Pancreas (tissue), 10 donors: ENCODE data around the gene NRAS. TPM values are rescaled to one million over a fixed set of nuclear protein-coding genes. Genes with fewer than 3 reads are reported as not detected.
A peak's percentile ranks its signal among the peaks of the same experiment; 100 is the strongest.

Experiments
- ATAC-seq, 4 donors: fragments of 200-7000 bp; cut with Tn5 transposase; one replicate each; pipeline versions ENCODE4 v1.8.0 to v1.9.1; 2020; ENCODE audit warnings: mild to moderate bottlenecking in 4 of 4, moderate library complexity in 4 of 4
- DNase-seq, 6 donors: peaks; one replicate each; pipeline ENCODE4 v3.0.0-alpha.2; 2020
- FAIRE-seq: peaks from 2 replicates; lab custom pipeline; 2012; peaks lifted over from hg19 to GRCh38; lab: Jason Lieb, UNC
- H3K27ac ChIP-seq, 4 donors: fragments of 200-600 bp; sonication (generic); 1 replicate in 3 of 4; 2 replicates in 1 of 4; pipeline versions ENCODE4 v1.5.0 to v1.8.0; 2020
- H3K27me3 ChIP-seq, 4 donors: fragments of 200-600 bp; one replicate each; pipeline ENCODE4 v1.8.0; 2021
- H3K36me3 ChIP-seq, 3 donors: fragments of 200-600 bp; sonication (generic) in 1 of 3; one replicate each; pipeline versions ENCODE4 v1.5.0 to v1.8.0; 2020 to 2021
- H3K4me1 ChIP-seq, 3 donors: fragments of 200-600 bp; one replicate each; pipeline ENCODE4 v1.8.0; 2021
- H3K4me3 ChIP-seq, 4 donors: fragments of 200-600 bp; sonication (generic) in 2 of 4; one replicate each; pipeline versions ENCODE4 v1.5.0 to v1.8.0; 2020 to 2021
- H3K9me3 ChIP-seq, 4 donors: fragments of 200-600 bp; one replicate each; pipeline ENCODE4 v1.8.0; 2021
- WGBS, 2 donors: extraction: QIAGEN DNeasy Blood & Tissue Kit; methylation state at CpG; one replicate each; pipeline ENCODE4 v1.1.7; 2013; 5-methylcytosine and 5-hydroxymethylcytosine counted together
- intact Hi-C, 3 donors: fragments of 100-400 bp; cut with DNase I; formaldehyde crosslinking; loops; one replicate each; pipeline versions ENCODE4 v1.11.1 to v1.14.2; 2022
- polyA plus RNA-seq, 2 donors: library from polyadenylated mRNA; stranded (reverse); fragments of 200-250 nt; gene quantifications; one replicate each; pipeline ENCODE4 v1.2.3, GENCODE V29; 2013
- total RNA-seq, 6 donors: library from RNA; stranded (reverse); fragmentation: NEBNext Ultra II Directional in 4 of 6; extraction: Animal tissue kit (Norgen Biotek cat#: 25700) in 4 of 6; gene quantifications; one replicate each; pipeline versions ENCODE4 v1.2.1 to v1.2.4, GENCODE V29; 2021 to 2023
- TF ChIP-seq, protein P1 (sequence below), 4 donors: fragments of 200-600 bp; sonication (generic) in 3 of 4; IDR thresholded peaks; one replicate each; pipeline versions ENCODE4 v1.5.0 to v1.8.0; 2021; ENCODE audit warnings: antibody characterized with exemption in 4 of 4
- donor health status: healthy with polysubstance abuse.
- donor health status: DM: no; HTN: no; CAD: no; lungs with moderate emphysema.
- donor health status: DM: no; HTN: no; CAD: no.
- donor health status: control.
- donor health status: control.
- donor health status: Bipolar disorder and iron deficiency.
- donor health status: DM: yes; HTN: yes; CAD: no.
- donor health status: DM: no; HTN: no; CAD: no.
- donor health status: DM: no; HTN: no; CAD: no.
- donor health status: DM: yes; HTN: yes; CAD: no.

NRAS gene
- total and polyA plus RNA-seq, 8 donors, result 5.4 to 18.4 (median 9.5) TPM

DNA sequence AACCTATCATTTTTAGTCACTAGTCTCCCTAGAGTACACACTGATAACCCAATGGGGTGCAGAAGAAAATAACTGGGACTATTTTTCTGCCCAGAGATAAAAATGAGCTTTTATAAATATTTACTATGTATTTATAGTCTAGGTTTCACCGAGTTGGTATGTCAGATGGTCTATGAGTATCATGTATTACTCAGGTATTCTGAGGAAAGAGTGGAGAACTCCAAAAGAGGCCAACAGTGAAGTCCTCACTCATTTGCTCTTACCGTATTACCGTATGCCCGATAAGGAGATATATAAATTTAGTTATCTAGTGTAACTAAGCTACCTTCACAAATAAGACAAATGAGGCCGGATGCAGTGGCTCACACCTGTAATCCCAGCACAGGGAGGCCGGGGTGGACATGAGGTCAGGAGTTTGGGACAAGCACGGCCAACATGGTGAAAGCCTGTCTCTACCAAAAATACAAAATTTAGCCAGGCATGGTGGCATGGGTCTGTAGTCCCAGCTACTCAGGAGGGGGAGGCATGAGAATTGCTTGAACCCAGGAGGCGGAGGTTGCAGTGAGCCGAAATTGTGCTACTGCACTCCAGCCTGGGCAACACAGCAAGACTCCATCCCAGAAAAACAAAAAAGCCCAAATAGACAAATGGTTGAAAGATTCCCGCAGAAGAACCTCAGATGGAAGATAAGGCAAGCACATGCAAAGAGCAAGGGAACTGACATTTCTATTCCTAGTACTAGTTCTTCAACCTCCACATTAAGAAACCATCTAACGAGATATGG, 25.6 kb upstream of the NRAS start:
- TF ChIP-seq, protein P1, sequence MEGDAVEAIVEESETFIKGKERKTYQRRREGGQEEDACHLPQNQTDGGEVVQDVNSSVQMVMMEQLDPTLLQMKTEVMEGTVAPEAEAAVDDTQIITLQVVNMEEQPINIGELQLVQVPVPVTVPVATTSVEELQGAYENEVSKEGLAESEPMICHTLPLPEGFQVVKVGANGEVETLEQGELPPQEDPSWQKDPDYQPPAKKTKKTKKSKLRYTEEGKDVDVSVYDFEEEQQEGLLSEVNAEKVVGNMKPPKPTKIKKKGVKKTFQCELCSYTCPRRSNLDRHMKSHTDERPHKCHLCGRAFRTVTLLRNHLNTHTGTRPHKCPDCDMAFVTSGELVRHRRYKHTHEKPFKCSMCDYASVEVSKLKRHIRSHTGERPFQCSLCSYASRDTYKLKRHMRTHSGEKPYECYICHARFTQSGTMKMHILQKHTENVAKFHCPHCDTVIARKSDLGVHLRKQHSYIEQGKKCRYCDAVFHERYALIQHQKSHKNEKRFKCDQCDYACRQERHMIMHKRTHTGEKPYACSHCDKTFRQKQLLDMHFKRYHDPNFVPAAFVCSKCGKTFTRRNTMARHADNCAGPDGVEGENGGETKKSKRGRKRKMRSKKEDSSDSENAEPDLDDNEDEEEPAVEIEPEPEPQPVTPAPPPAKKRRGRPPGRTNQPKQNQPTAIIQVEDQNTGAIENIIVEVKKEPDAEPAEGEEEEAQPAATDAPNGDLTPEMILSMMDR (IDR thresholded peaks at IDR 0.05), result no peak
- peaks cover 0 to 11% (median 0%) of the 10 kb centered on the region in 3 donors for H3K36me3 ChIP-seq
- WGBS, 2 donors, result 71 to 79% methylated on average over 11 of the region's 11 CpGs
- peaks cover 0 to 5% (median 0%) of the 10 kb centered on the region in 3 donors for H3K4me1 ChIP-seq
- no peaks in the 10 kb centered on the region for H3K27me3 ChIP-seq
- no peak for FAIRE-seq
- intact Hi-C loops, result no loop called here
- H3K4me3 ChIP-seq, result no peak overlapping the region
- no peaks in the 10 kb centered on the region for H3K9me3 ChIP-seq
- no peak overlapping the region for H3K27ac ChIP-seq
- ATAC-seq, result peak in 1 of 4 donors; percentile 24
- no peak for DNase-seq

DNA sequence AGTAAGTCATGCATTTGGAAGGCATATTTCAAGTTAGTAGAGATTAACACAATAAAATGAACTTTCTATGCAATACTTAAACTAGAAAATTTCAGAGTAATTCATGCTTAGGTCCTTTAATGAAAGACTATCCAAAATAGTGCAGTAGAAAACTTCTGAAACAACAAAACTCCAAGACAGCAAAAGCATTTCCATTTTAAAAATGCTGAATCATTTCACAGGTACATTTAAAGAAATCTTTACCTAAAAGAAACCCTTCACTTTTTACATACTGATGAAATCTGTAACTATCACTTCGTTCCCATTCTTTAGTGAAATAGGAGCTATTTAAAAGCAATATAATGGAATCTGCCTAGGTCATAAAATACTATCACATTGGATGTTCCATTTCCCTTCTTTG, 23.8 kb upstream of the NRAS start:
- no peaks in the 10 kb centered on the region for H3K27me3 ChIP-seq
- no peak overlapping the region for H3K4me3 ChIP-seq
- H3K9me3 ChIP-seq, result no peaks in the 10 kb centered on the region
- intact Hi-C loops, result no loop called here
- no peak overlapping the region for H3K27ac ChIP-seq
- no peak for ATAC-seq
- TF ChIP-seq, protein P1 (IDR thresholded peaks at IDR 0.05), result no peak
- H3K36me3 ChIP-seq, result peaks cover 0 to 14% (median 6%) of the 10 kb centered on the region in 3 donors
- FAIRE-seq, result no peak
- DNase-seq, result no peak
- WGBS, 2 donors, result 91 to 96% methylated on average over 1 of the region's 1 CpG
- peaks cover 0 to 3% (median 0%) of the 10 kb centered on the region in 3 donors for H3K4me1 ChIP-seq

DNA sequence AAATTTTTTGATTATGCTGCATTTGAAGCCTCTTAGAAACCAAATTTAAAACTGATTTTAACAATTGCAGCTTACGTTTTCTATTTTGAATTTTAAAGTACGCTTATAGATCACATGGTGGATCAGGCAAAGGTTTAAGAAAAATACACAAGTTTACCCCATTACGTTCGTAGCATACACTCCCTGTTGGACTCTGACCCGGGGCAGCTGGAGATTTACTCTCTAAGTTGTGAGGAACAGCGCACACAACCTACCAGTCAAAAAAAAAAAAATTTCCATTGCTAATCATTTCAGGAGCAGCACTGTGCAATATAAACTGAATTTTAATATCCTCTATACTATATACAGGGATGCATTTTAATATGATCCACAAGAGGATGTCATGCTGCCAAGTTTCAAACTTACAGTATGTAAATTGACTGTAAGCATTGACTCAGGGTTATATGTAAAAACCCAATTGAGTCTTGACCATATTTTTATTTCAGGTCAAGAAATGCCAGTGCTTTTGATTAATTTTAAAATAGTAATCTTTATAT, 20.8 kb upstream of the NRAS start:
- Histone ChIP-seq H3K4me1 (peaks cover 0 to 3% (median 0%) of the 10 kb centered on the region in 3 donors), H3K9me3 (no peaks in the 10 kb centered on the region), H3K27me3 (no peaks in the 10 kb centered on the region), H3K4me3 (no peak overlapping the region), H3K27ac (no peak overlapping the region), H3K36me3 (peaks cover 3 to 44% (median 30%) of the 10 kb centered on the region in 3 donors)
- no peak for FAIRE-seq
- peak in 2 of 4 donors; percentile 32 to 36 for ATAC-seq
- TF ChIP-seq, protein P1 (IDR thresholded peaks at IDR 0.05), result no peak
- intact Hi-C loops, result no loop called here
- DNase-seq, result no peak
- 56 to 62% methylated on average over 6 of the region's 6 CpGs for WGBS, 2 donors

DNA sequence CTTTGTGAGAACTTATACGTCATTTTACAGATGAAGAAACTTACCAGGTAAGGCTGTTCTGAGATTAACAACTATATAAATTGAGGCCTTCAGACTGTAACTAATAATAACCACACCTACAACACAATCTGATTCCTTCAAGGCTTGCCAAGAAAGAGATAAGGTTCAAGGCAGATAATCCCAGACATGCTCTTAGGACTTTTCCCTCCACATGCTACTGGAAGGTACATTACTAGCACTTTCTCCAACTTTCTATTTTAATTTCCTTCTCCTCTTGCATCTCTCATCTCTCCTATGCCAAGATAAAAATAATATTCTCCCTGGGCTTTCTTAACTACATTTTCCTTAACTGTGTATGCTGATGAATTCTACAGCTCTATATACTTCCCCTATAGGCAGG, 18.9 kb upstream of the NRAS start:
- no peaks in the 10 kb centered on the region for H3K27me3 ChIP-seq
- H3K36me3 ChIP-seq, result peaks cover 3 to 61% (median 40%) of the 10 kb centered on the region in 3 donors
- 51 to 63% methylated on average over 1 of the region's 1 CpG for WGBS, 2 donors
- intact Hi-C loops, result no loop called here
- peaks cover 0 to 3% (median 0%) of the 10 kb centered on the region in 3 donors for H3K4me1 ChIP-seq
- no peak for ATAC-seq
- no peak overlapping the region for H3K27ac ChIP-seq
- no peak overlapping the region for H3K4me3 ChIP-seq
- TF ChIP-seq, protein P1 (IDR thresholded peaks at IDR 0.05), result no peak
- DNase-seq, result no peak
- no peaks in the 10 kb centered on the region for H3K9me3 ChIP-seq
- no peak for FAIRE-seq

DNA sequence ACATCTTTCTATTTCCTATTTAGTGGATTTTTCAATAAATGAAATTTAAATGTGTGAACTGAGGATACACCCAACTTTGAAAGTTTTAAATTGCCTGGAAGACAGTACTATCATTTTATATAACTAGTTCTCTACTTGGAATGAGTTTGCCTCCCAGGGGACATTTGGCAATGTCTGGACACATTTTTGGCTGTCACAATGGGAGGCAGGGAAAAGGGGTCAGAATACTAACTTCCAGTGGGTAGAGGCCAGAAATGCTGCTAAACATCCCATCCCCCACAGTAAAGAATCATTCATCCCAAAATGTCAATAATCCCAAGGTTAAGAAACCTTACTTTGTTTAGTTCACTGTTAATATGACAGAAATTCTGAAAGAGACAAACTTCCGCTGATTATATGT, 13.2 kb upstream of the NRAS start:
- intact Hi-C loops, result no loop called here
- FAIRE-seq (no peak), DNase-seq (no peak), ATAC-seq (no peak)
- Histone ChIP-seq H3K4me3 (no peak overlapping the region), H3K4me1 (no peaks in the 10 kb centered on the region), H3K9me3 (no peaks in the 10 kb centered on the region), H3K27me3 (no peaks in the 10 kb centered on the region), H3K27ac (no peak overlapping the region), H3K36me3 (peaks cover 18 to 70% (median 43%) of the 10 kb centered on the region in 3 donors)
- WGBS, 2 donors, result 89 to 90% methylated on average over 1 of the region's 1 CpG
- TF ChIP-seq, protein P1 (IDR thresholded peaks at IDR 0.05), result no peak
